Panc1 (cell line): ENCODE measurements around the gene TBC1D17. TPM values are rescaled to one million over a fixed set of nuclear protein-coding genes. Genes with fewer than 3 reads are reported as not detected.

Source experiments
- ATAC-seq: fragments of 200-7000 bp; cut with Tn5 transposase; 2 replicates; pipeline ENCODE4 v1.9.1; 2020; ENCODE audit warnings: mild to moderate bottlenecking, moderate library complexity
- BruUV-seq: library from RNA; stranded (reverse); fragments of 400-500 nt; replicated peaks from 2 replicates; lab custom pipeline; 2021; lab: Mats Ljungman, UMichigan
- CTCF ChIA-PET: fragments of 300-600 bp; sonication (Branson Sonifier 250); formaldehyde crosslinking; loops from one replicate; lab custom pipeline; 2022; ENCODE audit warnings: antibody characterized with exemption; lab: Charles Lee
- POLR2A ChIA-PET: fragments of 300-600 bp; sonication (Branson Sonifier 250); formaldehyde crosslinking; loops from one replicate; lab custom pipeline; 2022; ENCODE audit warnings: antibody characterized with exemption; lab: Charles Lee
- DNase-seq: peaks from one replicate; pipeline ENCODE4 v3.0.0-alpha.2; 2010; ENCODE audit warnings: low read depth, low spot score
- H3K27ac ChIP-seq: 2 replicates; pipeline ENCODE4 v1.5.1; 2011; ENCODE audit warnings: mild to moderate bottlenecking, low read length, inconsistent platforms
- H3K27me3 ChIP-seq: fragments of 200-500 bp; sonication (Bioruptor generic); 2 replicates; pipeline ENCODE4 v1.6.0; 2014; ENCODE audit warnings: low read length, inconsistent platforms; ENCODE audit not compliant: control insufficient read depth, insufficient read depth
- H3K36me3 ChIP-seq: fragments of 200-500 bp; sonication (Bioruptor generic); 2 replicates; pipeline ENCODE4 v1.5.1; 2014; ENCODE audit warnings: inconsistent platforms, mild to moderate bottlenecking, low read length, moderate library complexity; ENCODE audit not compliant: control insufficient read depth, insufficient read depth
- H3K4me1 ChIP-seq: 2 replicates; pipeline ENCODE4 v1.5.1; 2011; ENCODE audit warnings: inconsistent platforms, mild to moderate bottlenecking, low read length, moderate library complexity; ENCODE audit not compliant: control insufficient read depth, insufficient read depth
- H3K4me3 ChIP-seq, 2 experiments: 2 replicates each; pipeline ENCODE4 v1.5.1; 2011 to 2012; ENCODE audit warnings: low read depth in 2 of 2, low read length in 2 of 2, mild to moderate bottlenecking in 2 of 2, inconsistent platforms in 1 of 2, moderate library complexity in 1 of 2
- H3K9me3 ChIP-seq: fragments of 200-500 bp; sonication (Bioruptor generic); 2 replicates; pipeline ENCODE4 v1.5.1; 2014; ENCODE audit warnings: low read depth, mild to moderate bottlenecking, inconsistent platforms, low read length, moderate library complexity; ENCODE audit not compliant: control insufficient read depth, insufficient read depth
- CTCF ChIP-seq: fragments of 450-650 bp; IDR thresholded peaks from 2 replicates; pipeline ENCODE4 v1.5.1; 2017; ENCODE audit warnings: mild to moderate bottlenecking
- POLR2AphosphoS5 ChIP-seq: IDR thresholded peaks from 2 replicates; pipeline ENCODE4 v1.6.1; 2012; ENCODE audit warnings: mild to moderate bottlenecking, low read depth, low read length, moderate library complexity
- REST ChIP-seq, 2 experiments: IDR thresholded peaks; 2 replicates each; pipeline ENCODE4 v1.6.1; 2011 to 2012; ENCODE audit warnings: low read depth in 2 of 2, control low read depth in 1 of 2, low read length in 1 of 2, mild to moderate bottlenecking in 1 of 2, moderate library complexity in 1 of 2; ENCODE audit not compliant: insufficient read depth in 1 of 2
- SIN3A ChIP-seq: IDR thresholded peaks from 2 replicates; pipeline ENCODE4 v1.6.1; 2012; ENCODE audit warnings: low read depth, mild to moderate bottlenecking, low read length, moderate library complexity, borderline replicate concordance; ENCODE audit not compliant: insufficient read depth
- TCF7L2 ChIP-seq: IDR thresholded peaks from 2 replicates; pipeline ENCODE4 v1.6.1; 2011; ENCODE audit warnings: mild to moderate bottlenecking, low read depth, low read length, inconsistent platforms
- in situ Hi-C: cut with HindIII; loops from 2 replicates; pipeline ENCODE4 v1.10.0; 2016; ENCODE audit warnings: low sequenced_read_pairs, low pct_unique_long_range_greater_than_20kb
- intact Hi-C: fragments of 100-400 bp; cut with micrococcal nuclease; formaldehyde crosslinking; loops from one replicate; pipeline ENCODE4 v1.10.0; 2022; ENCODE audit not compliant: unreplicated experiment
- total RNA-seq: library from RNA; stranded (reverse); gene quantifications from one replicate; pipeline ENCODE4 v1.2.1, GENCODE V29; 2021; ENCODE audit not compliant: unreplicated experiment

Gene TBC1D17
- total RNA-seq, 1 experiment from 2014 or later, result 43.2 TPM

GRCh38 chr19:49860336-49861102 lies 17.0 kb upstream of the TBC1D17 start:
- Histone ChIP-seq H3K4me3 (no peak overlapping the region), H3K36me3 (no peaks in the 10 kb centered on the region), H3K27me3 (no peaks in the 10 kb centered on the region), H3K9me3 (no peaks in the 10 kb centered on the region), H3K4me1 (peaks cover 41% of the 10 kb centered on the region), H3K27ac (peak overlapping the region; percentile 84)
- DNase-seq (no peak), ATAC-seq (peak; percentile 5; the same call in 1 of the 2 replicates)
- intact Hi-C loops, result no loop called here
- no peak for TF ChIP-seq REST (IDR thresholded peaks at IDR 0.05; ENCODE audit: insufficient read depth in 1 of 2, low read depth in 2 of 2, low read length in 1 of 2)
- no peak for TF ChIP-seq SIN3A
- TF ChIP-seq TCF7L2, result no peak
- TF ChIP-seq POLR2AphosphoS5, result no peak
- no peak for TF ChIP-seq CTCF
- POLR2A ChIA-PET, result no interaction called here
- BruUV-seq, result no TSS peak
- CTCF ChIA-PET, result no interaction called here
- in situ Hi-C loops, result no loop called here

- intact Hi-C loops (no loop called here), in situ Hi-C loops (no loop called here)
- BruUV-seq, result no TSS peak
- Histone ChIP-seq H3K27me3 (no peaks in the 10 kb centered on the region), H3K27ac (peak overlapping the region; percentile 84), H3K4me3 (no peak overlapping the region), H3K36me3 (no peaks in the 10 kb centered on the region), H3K9me3 (no peaks in the 10 kb centered on the region), H3K4me1 (peaks cover 41% of the 10 kb centered on the region)
- ChIA-PET CTCF (no interaction called here), POLR2A (no interaction called here)
- ATAC-seq, result peak; percentile 27
- no peak for DNase-seq
- TF ChIP-seq POLR2AphosphoS5 (no peak), TCF7L2 (no peak), REST (IDR thresholded peaks at IDR 0.05; ENCODE audit: insufficient read depth in 1 of 2, low read depth in 2 of 2, low read length in 1 of 2) (no peak), SIN3A (no peak), CTCF (no peak)
These were observed 16.4 kb upstream of the TBC1D17 start for GRCh38 chr19:49861107-49861506.
